ENCODE results near the gene VTI1A.

VTI1A gene

GRCh38 chr10:112711366-112711765 is 264.4 kb downstream of the VTI1A start:
- no peak overlapping the region for H3K4me3 ChIP-seq (ENCODE audit: low read length)

GRCh38 chr10:112712536-112712935 is 265.5 kb downstream of the VTI1A start:
- H3K4me3 ChIP-seq (ENCODE audit: low read length), result no peak overlapping the region
- H3K27me3 ChIP-seq (ENCODE audit: control insufficient read depth, insufficient read depth, low read length), result no peaks in the 10 kb centered on the region
- H3K9me3 ChIP-seq (ENCODE audit: control insufficient read depth, low read length), result no peaks in the 10 kb centered on the region
- H3K36me3 ChIP-seq (ENCODE audit: control insufficient read depth, insufficient read depth, low read length), result no peaks in the 10 kb centered on the region
- H3K9ac ChIP-seq (ENCODE audit: low read length), result no peak overlapping the region
- H3K4me1 ChIP-seq (ENCODE audit: control insufficient read depth, insufficient read depth, low read length), result peaks cover 26% of the 10 kb centered on the region

More at GRCh38 chr10:112711366-112711765, 264.4 kb downstream of the VTI1A start:
- Histone ChIP-seq H3K27me3 (ENCODE audit: control insufficient read depth, insufficient read depth, low read length) (no peaks in the 10 kb centered on the region), H3K9ac (ENCODE audit: low read length) (no peak overlapping the region), H3K9me3 (ENCODE audit: control insufficient read depth, low read length) (no peaks in the 10 kb centered on the region), H3K36me3 (ENCODE audit: control insufficient read depth, insufficient read depth, low read length) (no peaks in the 10 kb centered on the region), H3K4me1 (ENCODE audit: control insufficient read depth, insufficient read depth, low read length) (peaks cover 15% of the 10 kb centered on the region)

- H3K9me3 ChIP-seq (ENCODE audit: control insufficient read depth, low read length), result no peaks in the 10 kb centered on the region
- H3K4me3 ChIP-seq (ENCODE audit: low read length), result no peak overlapping the region
- H3K9ac ChIP-seq (ENCODE audit: low read length), result no peak overlapping the region
- H3K36me3 ChIP-seq (ENCODE audit: control insufficient read depth, insufficient read depth, low read length), result no peaks in the 10 kb centered on the region
- H3K27me3 ChIP-seq (ENCODE audit: control insufficient read depth, insufficient read depth, low read length), result no peaks in the 10 kb centered on the region
- peaks cover 27% of the 10 kb centered on the region for H3K4me1 ChIP-seq (ENCODE audit: control insufficient read depth, insufficient read depth, low read length)
Measured at GRCh38 chr10:112713411-112713810, 266.4 kb downstream of the VTI1A start.

GRCh38 chr10:112715581-112715980 is 268.6 kb downstream of the VTI1A start:
- Histone ChIP-seq H3K4me1 (ENCODE audit: control insufficient read depth, insufficient read depth, low read length) (peaks cover 27% of the 10 kb centered on the region), H3K9ac (ENCODE audit: low read length) (no peak overlapping the region), H3K9me3 (ENCODE audit: control insufficient read depth, low read length) (no peaks in the 10 kb centered on the region), H3K4me3 (ENCODE audit: low read length) (no peak overlapping the region), H3K27me3 (ENCODE audit: control insufficient read depth, insufficient read depth, low read length) (no peaks in the 10 kb centered on the region), H3K36me3 (ENCODE audit: control insufficient read depth, insufficient read depth, low read length) (no peaks in the 10 kb centered on the region)

- Histone ChIP-seq H3K27me3 (ENCODE audit: control insufficient read depth, insufficient read depth, low read length) (no peaks in the 10 kb centered on the region), H3K4me1 (ENCODE audit: control insufficient read depth, insufficient read depth, low read length) (peaks cover 27% of the 10 kb centered on the region), H3K9ac (ENCODE audit: low read length) (no peak overlapping the region), H3K4me3 (ENCODE audit: low read length) (no peak overlapping the region), H3K9me3 (ENCODE audit: control insufficient read depth, low read length) (no peaks in the 10 kb centered on the region), H3K36me3 (ENCODE audit: control insufficient read depth, insufficient read depth, low read length) (no peaks in the 10 kb centered on the region)
Measured at GRCh38 chr10:112716076-112716475, 269.1 kb downstream of the VTI1A start.

- no peak overlapping the region for H3K9ac ChIP-seq (ENCODE audit: low read length)
- no peak overlapping the region for H3K4me3 ChIP-seq (ENCODE audit: low read length)
- H3K27me3 ChIP-seq (ENCODE audit: control insufficient read depth, insufficient read depth, low read length), result no peaks in the 10 kb centered on the region
- H3K4me1 ChIP-seq (ENCODE audit: control insufficient read depth, insufficient read depth, low read length), result peaks cover 22% of the 10 kb centered on the region
- H3K36me3 ChIP-seq (ENCODE audit: control insufficient read depth, insufficient read depth, low read length), result no peaks in the 10 kb centered on the region
- no peaks in the 10 kb centered on the region for H3K9me3 ChIP-seq (ENCODE audit: control insufficient read depth, low read length)
Measured at GRCh38 chr10:112716924-112717413, 270.0 kb downstream of the VTI1A start.

GRCh38 chr10:112720178-112720577 is 273.2 kb downstream of the VTI1A start:
- H3K9me3 ChIP-seq (ENCODE audit: control insufficient read depth, low read length), result no peaks in the 10 kb centered on the region
- H3K4me3 ChIP-seq (ENCODE audit: low read length), result no peak overlapping the region
- H3K4me1 ChIP-seq (ENCODE audit: control insufficient read depth, insufficient read depth, low read length), result peaks cover 22% of the 10 kb centered on the region
- no peaks in the 10 kb centered on the region for H3K36me3 ChIP-seq (ENCODE audit: control insufficient read depth, insufficient read depth, low read length)
- no peaks in the 10 kb centered on the region for H3K27me3 ChIP-seq (ENCODE audit: control insufficient read depth, insufficient read depth, low read length)
- no peak overlapping the region for H3K9ac ChIP-seq (ENCODE audit: low read length)

GRCh38 chr10:112721080-112721698 is 274.2 kb downstream of the VTI1A start:
- peaks cover 14% of the 10 kb centered on the region for H3K4me1 ChIP-seq (ENCODE audit: control insufficient read depth, insufficient read depth, low read length)
- no peaks in the 10 kb centered on the region for H3K27me3 ChIP-seq (ENCODE audit: control insufficient read depth, insufficient read depth, low read length)
- no peaks in the 10 kb centered on the region for H3K36me3 ChIP-seq (ENCODE audit: control insufficient read depth, insufficient read depth, low read length)
- H3K9ac ChIP-seq (ENCODE audit: low read length), result no peak overlapping the region
- H3K4me3 ChIP-seq (ENCODE audit: low read length), result no peak overlapping the region
- H3K9me3 ChIP-seq (ENCODE audit: control insufficient read depth, low read length), result no peaks in the 10 kb centered on the region

GRCh38 chr10:112722758-112723157 is 275.7 kb downstream of the VTI1A start:
- Histone ChIP-seq H3K36me3 (ENCODE audit: control insufficient read depth, insufficient read depth, low read length) (no peaks in the 10 kb centered on the region), H3K4me3 (ENCODE audit: low read length) (no peak overlapping the region), H3K9me3 (ENCODE audit: control insufficient read depth, low read length) (no peaks in the 10 kb centered on the region), H3K4me1 (ENCODE audit: control insufficient read depth, insufficient read depth, low read length) (no peaks in the 10 kb centered on the region), H3K9ac (ENCODE audit: low read length) (no peak overlapping the region), H3K27me3 (ENCODE audit: control insufficient read depth, insufficient read depth, low read length) (no peaks in the 10 kb centered on the region)

GRCh38 chr10:112723876-112724275 is 276.9 kb downstream of the VTI1A start:
- no peaks in the 10 kb centered on the region for H3K36me3 ChIP-seq (ENCODE audit: control insufficient read depth, insufficient read depth, low read length)
- H3K9me3 ChIP-seq (ENCODE audit: control insufficient read depth, low read length), result no peaks in the 10 kb centered on the region
- no peaks in the 10 kb centered on the region for H3K27me3 ChIP-seq (ENCODE audit: control insufficient read depth, insufficient read depth, low read length)
- no peak overlapping the region for H3K9ac ChIP-seq (ENCODE audit: low read length)
- no peak overlapping the region for H3K4me3 ChIP-seq (ENCODE audit: low read length)
- peaks cover 10% of the 10 kb centered on the region for H3K4me1 ChIP-seq (ENCODE audit: control insufficient read depth, insufficient read depth, low read length)

GRCh38 chr10:112724404-112724991 is 277.5 kb downstream of the VTI1A start:
- Histone ChIP-seq H3K4me1 (ENCODE audit: control insufficient read depth, insufficient read depth, low read length) (peaks cover 10% of the 10 kb centered on the region), H3K36me3 (ENCODE audit: control insufficient read depth, insufficient read depth, low read length) (no peaks in the 10 kb centered on the region), H3K4me3 (ENCODE audit: low read length) (no peak overlapping the region), H3K9me3 (ENCODE audit: control insufficient read depth, low read length) (no peaks in the 10 kb centered on the region), H3K9ac (ENCODE audit: low read length) (no peak overlapping the region), H3K27me3 (ENCODE audit: control insufficient read depth, insufficient read depth, low read length) (no peaks in the 10 kb centered on the region)

- H3K9ac ChIP-seq (ENCODE audit: low read length), result no peak overlapping the region
- no peaks in the 10 kb centered on the region for H3K36me3 ChIP-seq (ENCODE audit: control insufficient read depth, insufficient read depth, low read length)
- H3K4me3 ChIP-seq (ENCODE audit: low read length), result no peak overlapping the region
- H3K27me3 ChIP-seq (ENCODE audit: control insufficient read depth, insufficient read depth, low read length), result no peaks in the 10 kb centered on the region
- H3K9me3 ChIP-seq (ENCODE audit: control insufficient read depth, low read length), result no peaks in the 10 kb centered on the region
- peaks cover 13% of the 10 kb centered on the region for H3K4me1 ChIP-seq (ENCODE audit: control insufficient read depth, insufficient read depth, low read length)
Measured at GRCh38 chr10:112728118-112728883, 281.3 kb downstream of the VTI1A start.

Data from mucosa of stomach (tissue), 1 donor.